Measurements from ENCODE around the gene FAM170B.

The FAM170B gene

DNA sequence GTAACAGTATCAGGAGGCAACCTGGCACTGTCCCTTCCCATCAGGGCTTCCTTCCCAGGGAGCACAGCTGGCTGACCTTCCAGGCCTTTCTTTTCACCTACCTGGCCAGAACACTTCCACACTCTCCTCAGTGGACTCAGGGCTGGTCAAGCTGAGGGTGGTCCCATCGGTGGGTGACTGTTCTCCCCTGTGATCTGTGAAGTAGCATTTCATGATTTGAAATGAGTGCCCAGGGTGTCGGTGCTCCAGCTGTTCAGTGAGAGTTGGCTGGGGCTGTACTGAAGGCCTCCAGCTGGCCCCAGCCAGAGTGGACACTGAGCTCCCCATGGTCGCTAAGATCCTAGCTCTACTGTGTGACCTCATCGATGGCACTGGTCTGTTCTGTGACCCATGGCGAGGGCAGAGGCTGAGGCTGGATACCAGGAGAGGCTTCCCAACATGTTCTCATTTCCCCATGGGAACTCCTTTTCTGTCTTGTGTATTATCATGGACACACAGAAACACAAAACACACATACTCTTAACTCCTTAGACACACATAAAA is at the start of gene FAM170B:
Gene FAM170B, minus strand, starts transcription at position 316 of the 543 bp plus-strand sequence. Its CDS starts 103 bp downstream, at position 213.
- no peak for DNase-seq

DNA sequence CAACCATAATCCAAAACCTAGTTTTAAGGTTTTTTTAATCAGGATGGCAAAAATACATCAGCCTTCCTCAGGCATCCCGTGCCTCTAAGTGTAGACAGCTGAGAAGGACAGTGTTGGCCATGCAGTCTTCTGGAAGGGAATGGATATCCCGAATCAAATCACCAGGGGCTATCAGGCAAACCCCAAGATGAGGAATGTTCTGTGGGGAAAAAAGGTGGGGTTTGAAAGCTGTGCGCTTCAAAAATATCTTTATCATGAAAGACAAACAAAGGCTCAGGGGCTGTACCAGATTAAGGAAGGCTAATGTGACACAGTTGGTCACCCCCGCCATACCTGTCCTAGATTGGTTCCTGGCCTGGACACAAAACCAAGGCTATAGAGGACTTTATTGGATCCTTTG is 49.0 kb upstream of the FAM170B start:
- no peak for DNase-seq

DNA sequence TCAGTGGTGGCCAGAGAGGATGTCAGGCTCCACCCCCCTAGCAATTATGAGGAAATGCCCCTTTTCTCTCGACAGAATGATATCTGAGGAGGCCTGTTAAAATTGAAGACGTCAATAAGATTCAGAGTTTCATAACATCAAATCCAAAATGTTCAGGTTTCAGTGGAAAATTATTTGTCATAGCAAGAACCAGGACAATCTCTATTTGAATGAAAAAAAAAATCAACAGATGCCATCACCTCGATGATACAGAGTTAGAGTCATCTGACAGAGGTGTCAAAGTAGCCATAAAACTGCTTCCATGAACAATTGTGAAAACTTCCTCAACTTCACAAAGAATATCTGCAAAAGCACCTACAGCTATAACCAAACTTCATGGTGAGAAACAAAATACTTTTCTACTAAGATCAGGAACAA is 46.6 kb upstream of the FAM170B start:
- DNase-seq, result no peak

DNA sequence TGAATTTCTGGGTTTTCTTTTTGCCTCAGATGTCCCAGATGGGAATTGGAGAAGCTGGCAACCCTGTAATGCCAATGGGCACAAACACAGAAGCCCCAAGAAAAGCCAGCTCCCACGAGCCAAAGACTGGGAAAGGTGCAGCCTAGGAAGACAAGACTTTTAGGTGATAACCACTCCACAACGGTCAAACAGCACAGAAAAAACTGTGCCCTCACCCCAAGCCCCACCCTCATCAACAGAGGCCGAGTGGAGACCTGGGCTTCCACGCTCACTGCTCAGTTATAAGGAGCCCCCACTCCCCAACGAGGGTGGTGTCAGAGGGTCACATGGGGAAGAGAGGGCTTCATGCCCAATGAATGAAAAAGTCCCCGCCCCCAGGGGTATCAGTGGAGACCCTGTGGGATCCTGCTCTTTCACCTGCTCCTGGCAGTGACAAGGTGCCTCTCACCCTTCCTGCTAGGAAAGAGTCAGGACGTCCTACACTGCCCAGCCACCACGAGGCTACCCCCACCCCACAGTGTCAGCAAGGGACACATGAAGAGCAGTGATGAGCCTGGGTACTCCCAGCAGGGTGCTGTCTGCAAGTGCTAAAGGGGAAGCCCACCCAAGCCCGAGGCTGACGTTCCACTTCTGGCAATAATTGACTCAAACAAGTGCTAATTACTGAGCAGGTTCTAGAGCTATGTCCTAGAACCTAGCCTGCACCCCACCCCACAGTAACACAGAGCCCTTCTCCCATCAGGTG is 46.0 kb upstream of the FAM170B start:
- no peak for DNase-seq

- DNase-seq, result no peak
Observed at GRCh38 chr10:49178489-49179471, 45.0 kb upstream of the FAM170B start.

DNA sequence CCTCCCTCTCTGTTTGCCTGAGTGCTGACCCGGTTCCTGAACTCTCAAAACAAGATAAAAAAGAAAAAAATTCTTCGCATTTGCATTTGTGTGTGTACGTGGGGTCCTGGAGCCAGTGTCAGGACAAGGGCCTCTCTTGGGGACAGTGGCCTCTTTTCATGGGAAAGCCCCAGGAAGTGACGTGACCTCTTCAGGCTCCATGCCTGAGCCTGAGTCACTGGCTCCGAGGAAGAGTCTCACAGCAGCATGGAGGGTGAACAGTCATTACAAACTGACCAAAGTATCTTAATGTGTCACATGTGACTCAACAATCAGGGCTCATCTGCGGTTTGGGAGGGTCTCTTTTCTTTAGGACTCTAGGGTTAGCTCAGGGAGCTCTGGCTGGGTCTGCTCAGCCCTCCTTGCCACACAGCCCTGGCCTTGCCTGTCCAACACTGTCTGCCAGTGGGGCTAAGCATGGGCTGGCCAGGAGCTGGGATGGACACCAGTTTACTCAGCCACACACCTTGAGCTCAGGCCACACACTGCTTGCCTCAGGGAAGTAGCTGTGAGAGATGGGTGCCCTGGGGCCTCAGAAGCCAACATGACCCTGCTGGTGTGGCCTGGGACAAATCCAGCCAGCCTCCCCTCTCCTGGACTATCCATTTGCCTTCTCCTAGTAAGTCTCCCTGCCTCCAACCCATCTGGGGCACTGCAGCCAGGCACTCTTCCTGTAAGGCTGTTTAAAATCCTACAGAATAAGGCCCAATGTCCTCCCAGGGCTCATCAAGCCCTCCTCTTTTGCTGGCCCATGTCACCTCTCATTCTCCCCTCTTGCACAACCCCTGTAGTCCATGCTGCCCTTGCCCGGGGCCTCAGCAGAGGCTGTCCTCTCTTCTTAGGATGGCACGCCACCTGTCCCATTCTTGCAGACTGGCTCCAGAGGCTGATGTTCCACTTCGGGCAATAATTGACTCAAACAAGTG is 43.9 kb upstream of the FAM170B start:
- DNase-seq, result peak; percentile 59

DNA sequence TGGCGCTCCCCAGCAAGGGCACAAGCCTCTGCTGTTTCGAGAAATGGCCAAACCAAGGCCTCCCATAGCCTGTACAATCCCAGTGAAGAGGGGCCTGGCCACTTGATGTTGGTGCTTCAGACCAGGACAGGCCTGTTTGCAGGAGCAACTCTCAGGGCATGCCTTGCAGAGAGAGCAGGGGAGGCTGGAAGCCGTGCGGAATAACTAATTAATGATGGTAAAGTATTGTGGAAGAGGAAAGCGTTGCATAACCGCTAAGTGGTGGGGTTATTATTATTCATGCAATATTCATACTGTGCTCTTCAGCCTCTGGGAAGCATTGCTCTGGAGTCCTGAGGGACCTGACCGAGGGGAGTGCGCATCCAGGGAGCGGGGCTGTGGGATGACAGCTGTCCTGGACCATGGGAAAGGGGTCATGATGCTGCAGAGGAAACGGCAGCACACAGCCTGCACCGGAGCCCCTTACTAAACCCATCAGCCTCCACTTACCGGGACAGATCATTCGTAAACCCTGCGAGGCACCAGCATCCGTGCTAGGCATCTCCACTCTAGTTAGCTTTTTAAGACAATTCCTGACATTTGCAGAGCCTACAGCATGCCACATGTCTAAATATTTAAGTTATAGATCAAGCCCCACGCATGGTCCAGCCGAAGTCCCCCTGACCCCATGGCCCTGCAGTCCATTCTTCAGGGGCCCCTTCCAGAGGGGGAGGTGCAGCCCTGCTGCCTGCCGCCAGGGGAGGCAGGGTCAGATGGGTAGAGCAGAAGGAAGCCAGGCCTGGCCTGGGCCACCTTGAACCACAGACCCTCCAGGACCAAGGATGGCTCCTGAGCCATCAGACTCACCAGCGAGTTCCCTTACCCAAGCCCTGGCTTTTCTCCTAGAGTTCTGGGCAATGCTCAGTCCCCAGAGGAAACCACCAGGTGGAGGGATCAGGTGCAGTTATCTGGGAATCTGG is 42.8 kb upstream of the FAM170B start:
- DNase-seq, result no peak

- no peak for DNase-seq
Observed at GRCh38 chr10:49175587-49176309, 41.9 kb upstream of the FAM170B start.

- DNase-seq, result no peak
Observed at GRCh38 chr10:49174926-49175500, 41.2 kb upstream of the FAM170B start.

GRCh38 chr10:49174261-49174925 is 40.6 kb upstream of the FAM170B start:
- no peak for DNase-seq

DNA sequence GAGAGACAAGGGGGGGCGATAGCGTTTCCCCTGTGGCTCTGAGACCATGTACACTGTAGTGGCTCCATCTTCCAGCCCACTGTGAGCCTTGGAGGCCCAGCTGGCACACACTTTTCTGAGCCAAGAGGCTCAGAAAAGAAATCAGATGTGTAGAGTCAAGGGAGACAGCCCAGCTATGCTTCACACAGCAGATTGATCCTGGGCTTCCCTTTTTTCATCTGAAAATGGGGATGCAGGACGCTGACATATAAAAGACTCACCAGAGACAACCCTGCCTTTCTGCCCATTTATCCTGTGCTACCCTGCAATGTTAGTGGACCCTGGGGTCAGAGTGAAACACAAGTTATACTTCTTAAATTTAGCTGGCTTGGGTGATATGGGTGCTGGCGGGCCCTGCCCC is 40.0 kb upstream of the FAM170B start:
- DNase-seq, result no peak

GRCh38 chr10:49173201-49173772 is 39.5 kb upstream of the FAM170B start:
- no peak for DNase-seq

GRCh38 chr10:49172777-49173132 is 38.9 kb upstream of the FAM170B start:
- DNase-seq, result no peak

GRCh38 chr10:49172061-49172776 is 38.4 kb upstream of the FAM170B start:
- DNase-seq, result no peak

DNA sequence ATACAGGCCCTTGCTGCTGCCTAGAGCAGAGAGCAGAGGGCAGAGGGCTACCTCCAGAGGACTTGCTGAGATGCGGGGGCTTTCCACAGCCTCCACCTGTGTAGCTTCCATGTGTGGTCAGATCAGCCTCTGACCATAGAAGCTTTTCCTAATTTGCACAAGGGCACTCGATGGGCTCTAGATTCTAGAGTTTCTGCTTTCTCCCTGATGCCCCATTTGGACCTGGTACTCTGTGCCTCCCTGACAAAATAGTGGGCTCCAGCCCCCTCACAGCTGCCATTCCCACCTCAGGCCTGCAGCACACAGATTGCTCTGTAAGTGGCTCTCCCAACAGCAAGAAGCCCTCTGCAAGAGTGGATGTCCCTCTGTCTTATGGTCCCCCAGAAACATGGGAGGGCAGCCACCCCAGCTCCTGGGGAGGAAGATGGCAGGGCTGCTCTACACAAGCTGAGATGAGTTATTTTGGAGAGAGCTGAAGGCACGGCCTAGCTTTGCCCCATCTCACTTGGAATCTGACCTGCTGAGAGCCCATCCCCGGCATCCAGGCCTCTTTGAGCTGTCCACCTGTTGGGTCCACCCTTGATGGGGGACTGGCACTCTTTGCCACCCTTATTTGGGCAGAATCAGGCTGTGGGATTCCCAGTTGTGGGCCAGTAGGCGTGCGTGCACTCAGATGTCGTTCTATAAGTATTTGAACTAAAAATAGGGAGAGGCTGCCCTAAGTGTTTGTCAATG is 37.7 kb upstream of the FAM170B start:
- DNase-seq, result no peak

GRCh38 chr10:49170632-49171325 is 37.0 kb upstream of the FAM170B start:
- no peak for DNase-seq

DNA sequence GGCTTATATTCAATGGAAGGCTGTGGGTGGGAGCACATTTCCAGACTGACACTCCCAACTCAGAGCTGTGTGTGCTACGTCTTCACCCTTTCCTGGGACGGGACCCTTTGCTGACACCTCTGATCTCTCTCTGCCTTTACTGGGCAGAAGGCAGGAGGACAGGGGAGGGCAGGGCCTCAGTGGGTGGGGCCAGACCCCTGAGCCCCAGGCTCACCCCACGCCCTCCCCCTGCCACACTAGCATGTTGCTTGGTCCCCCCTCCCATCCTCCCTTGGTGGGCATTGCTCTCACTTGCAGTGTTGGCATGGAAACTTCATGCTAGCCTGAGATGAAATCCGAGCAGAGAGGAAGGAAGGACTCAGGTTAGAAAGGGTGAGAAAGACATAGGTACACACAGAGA is 36.0 kb upstream of the FAM170B start:
- DNase-seq, result no peak
